Cardiac muscle cell (in vitro differentiated cells and primary cell): ENCODE measurements around the gene SLC35F3. TPM values are rescaled to one million over a fixed set of nuclear protein-coding genes. Genes with fewer than 3 reads are reported as not detected.

Source experiments
- DNase-seq, 2 donors: peaks; one replicate each; pipeline versions ENCODE4 v3.0.0 to v3.0.0-alpha.2; 2010 to 2017; ENCODE audit warnings: low read depth in 1 of 2, low spot score in 1 of 2
- H3K27ac ChIP-seq: fragments of 200-600 bp; sonication (generic); 2 replicates; pipeline ENCODE4 v1.5.1; 2016
- H3K27me3 ChIP-seq: fragments of 200-600 bp; sonication (generic); 2 replicates; pipeline ENCODE4 v1.6.0; 2016; ENCODE audit warnings: control low read depth
- H3K36me3 ChIP-seq: fragments of 200-600 bp; sonication (generic); 2 replicates; pipeline ENCODE4 v1.5.1; 2016; ENCODE audit warnings: control low read depth
- H3K4me1 ChIP-seq: fragments of 200-600 bp; sonication (generic); 2 replicates; pipeline ENCODE4 v1.8.1; 2017; ENCODE audit warnings: low read depth, mild to moderate bottlenecking, mixed run types
- H3K4me3 ChIP-seq: fragments of 200-600 bp; sonication (generic); 2 replicates; pipeline ENCODE4 v1.5.1; 2016; ENCODE audit warnings: mild to moderate bottlenecking
- H3K9me3 ChIP-seq: fragments of 200-600 bp; sonication (generic); 2 replicates; pipeline ENCODE4 v1.5.1; 2017; ENCODE audit warnings: low read depth, mild to moderate bottlenecking, control low read depth
- CTCF ChIP-seq: IDR thresholded peaks from 2 replicates; pipeline ENCODE4 v1.5.1; 2012; ENCODE audit warnings: low read depth, mild to moderate bottlenecking, low read length
- polyA plus RNA-seq: library from polyadenylated mRNA; unstranded; fragments of >200 nt; fragmentation: Nextera tagmentation; extraction: Ambion mirVana; gene quantifications from 2 replicates; pipeline ENCODE4 v1.2.1, GENCODE V29; 2016
- total RNA-seq: library from RNA; depleted of rRNA; stranded (reverse); fragments of >200 nt; gene quantifications from 2 replicates; pipeline ENCODE4 v1.2.3, GENCODE V29; 2016

The SLC35F3 gene
- total and polyA plus RNA-seq, 2 experiments from 2014 or later, result 0.98 to 2.0 TPM

DNA sequence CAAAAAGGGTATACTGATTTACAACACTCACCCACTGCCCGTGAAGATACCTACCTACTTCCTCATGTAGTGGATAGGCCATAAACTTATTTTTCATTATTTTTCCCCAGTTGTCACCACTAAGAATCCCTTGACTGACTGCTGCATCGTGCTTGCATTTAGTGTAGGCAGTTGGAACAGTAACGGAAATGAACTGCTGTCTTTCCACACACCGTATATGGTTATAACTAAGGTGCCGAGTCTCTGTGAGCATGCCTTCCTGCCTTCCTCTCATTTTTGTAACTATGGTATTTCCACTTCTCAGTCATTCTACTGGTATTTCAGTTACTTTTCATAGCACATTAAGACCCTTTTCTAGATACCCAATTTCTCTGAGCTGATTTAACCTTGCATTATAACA lies 36.4 kb downstream of the SLC35F3 start:
- H3K9me3 ChIP-seq, result no peaks in the 10 kb centered on the region
- DNase-seq, result no peak
- TF ChIP-seq CTCF, result no peak
- H3K27me3 ChIP-seq, result no peaks in the 10 kb centered on the region
- H3K27ac ChIP-seq, result no peak overlapping the region
- no peaks in the 10 kb centered on the region for H3K4me1 ChIP-seq
- H3K36me3 ChIP-seq, result no peaks in the 10 kb centered on the region
- H3K4me3 ChIP-seq, result no peak overlapping the region

GRCh38 chr1:233944601-233945000 lies 40.1 kb downstream of the SLC35F3 start:
- no peaks in the 10 kb centered on the region for H3K4me1 ChIP-seq
- DNase-seq, result no peak
- H3K27me3 ChIP-seq, result no peaks in the 10 kb centered on the region
- no peaks in the 10 kb centered on the region for H3K9me3 ChIP-seq
- H3K36me3 ChIP-seq, result no peaks in the 10 kb centered on the region
- no peak for TF ChIP-seq CTCF
- no peak overlapping the region for H3K27ac ChIP-seq
- no peak overlapping the region for H3K4me3 ChIP-seq

DNA sequence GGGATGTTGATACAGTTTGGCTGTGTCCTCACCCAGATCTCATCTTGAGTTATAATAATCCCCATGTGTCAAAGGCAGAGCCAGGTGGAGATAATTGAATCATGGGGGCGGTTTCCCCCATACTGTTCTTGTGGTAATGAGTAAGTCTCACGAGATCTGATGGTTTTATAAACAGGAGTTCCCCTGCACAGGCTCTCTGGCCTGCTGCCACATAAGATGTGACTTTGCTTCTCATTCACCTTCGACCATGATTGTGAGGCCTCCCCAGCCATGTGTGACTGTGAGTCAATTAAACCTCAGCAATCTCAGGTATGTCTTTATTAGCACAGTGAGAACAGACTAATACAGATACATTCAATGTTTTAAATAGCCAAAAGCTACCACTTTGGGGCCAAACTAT lies 41.1 kb downstream of the SLC35F3 start:
- DNase-seq, result no peak
- no peaks in the 10 kb centered on the region for H3K9me3 ChIP-seq
- H3K27ac ChIP-seq, result no peak overlapping the region
- no peaks in the 10 kb centered on the region for H3K4me1 ChIP-seq
- no peaks in the 10 kb centered on the region for H3K36me3 ChIP-seq
- TF ChIP-seq CTCF, result no peak
- no peaks in the 10 kb centered on the region for H3K27me3 ChIP-seq
- H3K4me3 ChIP-seq, result no peak overlapping the region

- TF ChIP-seq CTCF, result no peak
- no peaks in the 10 kb centered on the region for H3K4me1 ChIP-seq
- H3K4me3 ChIP-seq, result no peak overlapping the region
- H3K9me3 ChIP-seq, result no peaks in the 10 kb centered on the region
- no peak for DNase-seq
- no peaks in the 10 kb centered on the region for H3K27me3 ChIP-seq
- no peaks in the 10 kb centered on the region for H3K36me3 ChIP-seq
- H3K27ac ChIP-seq, result no peak overlapping the region
These were observed 41.5 kb downstream of the SLC35F3 start for GRCh38 chr1:233945979-233946378.

- TF ChIP-seq CTCF, result no peak
- Histone ChIP-seq H3K27ac (no peak overlapping the region), H3K27me3 (no peaks in the 10 kb centered on the region), H3K36me3 (no peaks in the 10 kb centered on the region), H3K9me3 (no peaks in the 10 kb centered on the region), H3K4me1 (no peaks in the 10 kb centered on the region), H3K4me3 (no peak overlapping the region)
- DNase-seq, result no peak
These were observed 42.2 kb downstream of the SLC35F3 start for GRCh38 chr1:233946724-233947123.

- no peaks in the 10 kb centered on the region for H3K9me3 ChIP-seq
- H3K27ac ChIP-seq, result no peak overlapping the region
- H3K4me3 ChIP-seq, result no peak overlapping the region
- TF ChIP-seq CTCF, result no peak
- DNase-seq, result no peak
- no peaks in the 10 kb centered on the region for H3K27me3 ChIP-seq
- H3K36me3 ChIP-seq, result no peaks in the 10 kb centered on the region
- no peaks in the 10 kb centered on the region for H3K4me1 ChIP-seq
These were observed 47.3 kb downstream of the SLC35F3 start for GRCh38 chr1:233951804-233952203.
